NCI-H1092 (cell line): ENCODE results near the gene GALT.

ENCODE experiments used
- DNase-seq: peaks from one replicate; lab custom pipeline; 2025; lab: John Stamatoyannopoulos, UW

Gene GALT

DNA sequence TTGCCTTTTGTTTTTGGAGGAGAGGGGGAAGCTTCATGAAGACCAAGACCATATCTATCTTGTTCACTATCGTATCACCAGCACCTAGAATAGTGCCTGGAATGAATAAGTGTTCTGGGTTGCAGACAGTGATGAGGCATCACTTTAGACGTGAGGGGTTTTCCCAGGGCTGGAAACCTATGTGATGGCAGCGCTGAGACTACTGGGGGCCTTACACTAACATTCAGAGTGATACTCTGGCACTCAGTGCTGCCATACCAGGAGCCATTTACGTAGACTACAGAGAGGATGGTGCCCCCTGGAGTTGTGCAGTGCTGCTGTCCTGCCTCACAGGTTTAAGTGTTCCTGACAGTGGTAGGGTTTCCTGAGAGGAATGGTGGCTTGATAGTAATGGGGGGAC, 37.7 kb downstream of the GALT start:
- no peak for DNase-seq

DNA sequence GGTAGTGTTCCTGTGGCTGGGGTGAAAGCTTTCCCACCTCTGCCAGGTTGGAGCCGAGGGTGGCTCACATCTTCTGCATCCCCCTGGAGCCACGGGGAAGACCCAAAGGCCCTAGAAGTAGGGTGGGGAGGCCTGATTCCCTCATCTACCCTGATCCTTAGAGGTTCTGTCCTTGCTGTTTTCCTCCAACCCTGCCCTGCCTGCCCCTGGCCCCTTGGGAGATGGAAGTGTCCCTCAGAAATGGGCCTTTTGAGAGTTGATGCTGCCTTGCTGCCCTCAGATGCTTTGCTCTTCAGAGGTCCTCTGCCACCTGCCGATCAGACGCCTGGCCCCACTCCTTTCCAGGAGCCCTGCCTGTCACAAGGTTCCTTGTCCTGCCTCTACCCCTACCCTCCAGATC, 38.3 kb downstream of the GALT start:
- no peak for DNase-seq

DNA sequence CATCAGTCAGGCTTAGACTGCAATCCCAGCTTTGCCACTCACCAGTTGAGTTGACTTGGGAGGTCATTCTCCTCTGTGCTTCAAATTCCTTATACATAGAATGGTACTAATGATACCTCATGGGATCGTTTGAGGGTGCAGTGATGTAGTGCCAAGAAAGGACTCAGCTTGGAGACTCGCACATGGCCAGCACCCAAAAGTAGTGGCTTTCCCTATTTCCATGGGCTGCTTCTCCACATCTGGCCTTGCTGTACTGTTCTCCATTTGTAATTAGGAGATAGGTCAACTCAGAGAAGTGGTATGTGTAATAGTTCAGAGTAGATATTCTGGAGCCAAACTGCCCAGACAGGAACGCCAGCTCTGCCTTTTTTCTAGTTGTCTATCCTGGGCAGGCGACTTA, 39.1 kb downstream of the GALT start:
- DNase-seq = no peak

GRCh38 chr9:34686231-34686630, 39.8 kb downstream of the GALT start:
- no peak for DNase-seq

- no peak for DNase-seq
Observed at GRCh38 chr9:34686732-34687131, 40.3 kb downstream of the GALT start.

DNA sequence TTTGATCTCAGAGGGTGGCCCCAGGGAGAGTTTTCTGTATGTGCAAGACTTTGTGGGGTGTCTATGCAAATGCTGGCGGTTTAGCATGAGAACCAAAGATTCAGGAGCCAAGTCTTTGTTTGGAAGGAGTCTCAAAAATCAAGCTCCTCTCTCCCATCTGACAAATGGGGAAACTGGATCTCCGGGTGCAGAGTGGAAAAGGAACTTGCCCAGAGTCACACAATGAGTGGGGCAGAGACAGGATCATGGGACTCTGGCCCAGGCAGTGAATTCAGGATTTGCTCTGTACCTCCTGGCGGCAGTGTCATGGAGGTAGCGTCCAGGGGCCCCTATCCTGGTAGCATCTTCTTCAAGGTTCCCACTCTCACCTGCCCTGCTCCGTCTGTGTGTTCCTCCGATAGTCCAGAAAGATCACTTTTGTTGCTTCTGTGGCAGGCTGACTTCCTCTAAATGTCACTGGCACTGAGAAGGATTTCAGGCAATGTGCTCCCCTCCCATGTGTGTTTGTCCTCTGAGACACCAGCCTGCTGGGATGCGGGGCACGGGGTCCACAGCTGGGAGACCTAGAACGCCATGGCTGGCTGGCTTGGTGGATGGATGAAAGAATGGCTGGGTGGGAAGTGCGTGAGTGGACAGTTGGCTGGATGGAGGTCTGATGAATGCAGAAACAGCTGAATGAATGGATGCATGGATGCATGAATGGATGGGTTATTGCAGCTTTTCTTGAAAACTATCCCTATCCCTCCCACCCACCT, 41.0 kb downstream of the GALT start:
- no peak for DNase-seq

DNA sequence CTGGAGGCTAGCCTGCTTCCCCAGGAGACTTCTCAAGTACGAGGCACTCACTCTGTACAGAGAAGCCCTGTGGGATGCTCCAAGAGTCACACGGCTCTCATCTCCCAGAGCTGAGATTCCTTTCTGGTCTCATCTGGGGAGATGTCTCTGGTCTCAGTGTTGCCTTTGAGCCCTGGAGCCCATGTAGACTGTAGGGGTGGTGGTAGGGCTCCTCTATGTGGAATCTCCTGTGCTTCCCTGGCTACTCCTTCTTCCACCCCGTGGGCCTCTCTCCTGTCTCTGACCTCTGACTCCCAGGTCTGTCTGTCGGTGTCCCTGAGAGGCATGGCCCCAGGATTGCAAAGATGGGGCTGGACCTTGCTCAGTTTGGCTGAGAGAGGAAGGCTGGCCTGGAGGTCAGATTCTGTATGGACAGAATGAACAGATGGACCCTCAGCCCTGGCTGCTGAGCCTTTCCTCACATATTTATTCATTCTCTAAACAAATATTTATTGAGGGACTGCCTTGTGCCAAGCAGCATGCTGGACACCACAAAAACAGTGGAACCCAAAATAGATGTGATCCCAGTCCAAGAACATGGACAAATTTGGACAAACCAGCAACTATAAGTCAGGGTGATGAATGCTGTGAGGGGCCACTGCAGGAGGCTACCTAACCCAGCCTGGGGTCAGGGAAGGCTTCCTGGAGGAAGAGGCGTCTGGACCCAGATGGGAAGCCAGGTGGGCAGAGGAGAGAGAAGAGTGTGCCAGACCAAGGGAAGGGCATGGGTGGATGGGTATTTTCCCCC, 42.0 kb downstream of the GALT start:
- DNase-seq = no peak

- DNase-seq = no peak
Observed at GRCh38 chr9:34689116-34689470, 42.6 kb downstream of the GALT start.

DNA sequence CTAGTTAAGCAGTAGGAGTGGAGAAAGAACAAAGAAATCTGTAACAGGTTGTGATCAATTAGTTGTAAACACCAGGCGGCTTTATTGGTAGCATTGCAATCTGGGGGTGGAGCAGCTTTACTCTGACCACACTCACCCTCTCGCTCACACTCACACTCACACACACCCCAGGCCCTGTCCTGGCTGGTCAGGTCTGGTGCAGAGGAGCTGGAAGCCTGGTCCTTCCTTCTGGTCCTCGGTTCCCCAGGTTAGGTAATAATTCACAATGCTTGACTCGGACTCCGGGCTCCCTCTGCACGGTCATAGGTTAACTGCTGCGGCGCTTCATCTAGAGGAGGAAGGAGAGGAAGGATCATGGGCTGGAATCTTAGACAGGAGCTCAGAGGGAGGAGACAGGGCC, 43.0 kb downstream of the GALT start:
- DNase-seq = no peak

GRCh38 chr9:34690983-34691935, 44.8 kb downstream of the GALT start, which contains the start of gene CCL19:
Gene CCL19 (minus strand): TSS chr9:34691276. CDS start chr9:34691139, 137 bp downstream.
- DNase-seq = no peak

GRCh38 chr9:34691936-34692315, 45.5 kb downstream of the GALT start:
- no peak for DNase-seq

DNA sequence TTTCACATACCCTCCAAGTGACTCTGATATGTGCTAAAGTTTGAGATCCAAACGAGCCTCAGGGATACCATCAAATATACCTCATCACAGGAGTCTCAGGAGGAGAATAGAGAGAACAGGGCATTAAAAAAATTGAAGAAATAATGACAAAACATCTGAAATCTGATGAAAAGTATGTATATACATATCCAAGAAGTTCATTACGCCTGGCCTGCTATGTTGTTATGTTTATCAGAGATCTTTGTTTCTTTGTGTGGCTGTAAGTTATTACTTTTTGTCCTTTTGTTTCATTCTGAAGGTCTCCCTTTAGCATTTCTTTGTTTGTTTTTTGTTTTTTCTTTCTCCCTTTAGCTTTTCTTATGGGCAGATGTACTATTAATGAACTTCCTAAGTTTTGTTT, 47.1 kb downstream of the GALT start:
- DNase-seq = no peak

DNA sequence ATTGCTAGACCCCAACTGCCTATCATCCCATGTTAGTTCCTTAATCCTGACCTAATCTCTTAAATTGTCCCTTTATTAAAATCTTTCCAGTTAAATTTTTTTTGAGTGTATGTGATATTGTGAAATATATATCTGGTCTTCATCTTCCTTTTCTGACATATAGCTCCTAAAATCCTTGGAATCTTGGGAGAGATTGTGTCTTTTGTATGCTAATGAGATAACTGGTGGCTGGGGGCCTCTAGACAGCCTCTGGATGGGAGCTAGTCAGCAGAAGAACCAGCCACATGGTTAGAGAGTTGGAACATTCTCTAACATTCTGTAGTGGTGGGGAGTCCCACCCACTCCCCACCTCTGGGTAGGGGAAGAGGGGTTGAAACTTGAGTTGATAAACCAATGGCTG, 48.3 kb downstream of the GALT start:
- DNase-seq = no peak
